Jurkat, Clone E6-1 (cell line): ENCODE data around the gene SVIL.
"Not testable (repeated sequence)": the region's sequence is repeated elsewhere in the genome, so short reads cannot be mapped to it uniquely, and the experiment has no call there.

ENCODE experiments used
- DNase-seq: peaks from one replicate; pipeline ENCODE4 v3.0.0-alpha.2; 2011; ENCODE audit warnings: low read depth, low spot score
- H3K4me3 ChIP-seq: 2 replicates; pipeline ENCODE4 v1.5.1; 2011; ENCODE audit warnings: mild to moderate bottlenecking, low read length, control low read depth, moderate library complexity

SVIL gene

GRCh38 chr10:29628311-29628710, 6.5 kb downstream of the SVIL start:
- DNase-seq: no peak
- no peak overlapping the region for H3K4me3 ChIP-seq

GRCh38 chr10:29627201-29628132, 7.3 kb downstream of the SVIL start:
- no peak for DNase-seq
- H3K4me3 ChIP-seq: no peak overlapping the region

GRCh38 chr10:29624357-29624756, 10.4 kb downstream of the SVIL start:
- DNase-seq, H3K4me3 ChIP-seq: not testable (repeated sequence)

GRCh38 chr10:29623797-29624196, 11.0 kb downstream of the SVIL start:
- H3K4me3 ChIP-seq: no peak overlapping the region
- no peak for DNase-seq

GRCh38 chr10:29622382-29622922, 12.3 kb downstream of the SVIL start:
- no peak overlapping the region for H3K4me3 ChIP-seq
- DNase-seq: no peak

- no peak for DNase-seq
- H3K4me3 ChIP-seq: no peak overlapping the region
Measured at GRCh38 chr10:29621161-29621560, 13.6 kb downstream of the SVIL start.

- H3K4me3 ChIP-seq: no peak overlapping the region
- DNase-seq: no peak
Measured at GRCh38 chr10:29620112-29620690, 14.6 kb downstream of the SVIL start.

GRCh38 chr10:29619241-29619669, 15.5 kb downstream of the SVIL start:
- DNase-seq: no peak
- H3K4me3 ChIP-seq: no peak overlapping the region

GRCh38 chr10:29618341-29619171, 16.2 kb downstream of the SVIL start:
- no peak for DNase-seq
- no peak overlapping the region for H3K4me3 ChIP-seq

- no peak for DNase-seq
- no peak overlapping the region for H3K4me3 ChIP-seq
Measured at GRCh38 chr10:29617880-29618340, 16.9 kb downstream of the SVIL start.

- DNase-seq: no peak
- no peak overlapping the region for H3K4me3 ChIP-seq
Measured at GRCh38 chr10:29616542-29616941, 18.2 kb downstream of the SVIL start.

GRCh38 chr10:29615195-29615594, 19.6 kb downstream of the SVIL start:
- no peak for DNase-seq

GRCh38 chr10:29614289-29614688, 20.5 kb downstream of the SVIL start:
- DNase-seq, H3K4me3 ChIP-seq: not testable (repeated sequence)

More at GRCh38 chr10:29615195-29615594, 19.6 kb downstream of the SVIL start:
- no peak overlapping the region for H3K4me3 ChIP-seq

GRCh38 chr10:29613791-29614190, 21.0 kb downstream of the SVIL start:
- no peak for DNase-seq
- no peak overlapping the region for H3K4me3 ChIP-seq

- no peak overlapping the region for H3K4me3 ChIP-seq
- no peak for DNase-seq
Measured at GRCh38 chr10:29613196-29613595, 21.6 kb downstream of the SVIL start.

- DNase-seq: no peak
- no peak overlapping the region for H3K4me3 ChIP-seq
Measured at GRCh38 chr10:29612657-29613056, 22.1 kb downstream of the SVIL start.

GRCh38 chr10:29611781-29612381, 22.9 kb downstream of the SVIL start:
- no peak for DNase-seq
- no peak overlapping the region for H3K4me3 ChIP-seq

- H3K4me3 ChIP-seq: no peak overlapping the region
- no peak for DNase-seq
Measured at GRCh38 chr10:29610876-29611647, 23.7 kb downstream of the SVIL start.
